SK-N-SH (cell line): ENCODE data around the gene ZSWIM5.

Experiments used
- EP300 ChIP-seq, 2 experiments: IDR thresholded peaks; 2 replicates each; pipeline versions ENCODE4 v1.4.0 to v1.6.1; 2012; ENCODE audit warnings: borderline replicate concordance in 1 of 2, low read depth in 1 of 2, low read length in 1 of 2
- IRF3 ChIP-seq: fragments of 150-350 bp; IDR thresholded peaks from 2 replicates; pipeline ENCODE4 v1.6.1; 2016; ENCODE audit warnings: mild to moderate bottlenecking, low read depth, low read length
- POLR2AphosphoS5 ChIP-seq: IDR thresholded peaks from 2 replicates; pipeline ENCODE4 v1.6.1; 2012; ENCODE audit warnings: low read depth, low read length
- RAD21 ChIP-seq: IDR thresholded peaks from 2 replicates; pipeline ENCODE4 v1.6.1; 2012; ENCODE audit warnings: mild to moderate bottlenecking, low read length
- TAF1 ChIP-seq: IDR thresholded peaks from 2 replicates; pipeline ENCODE4 v1.6.1; 2012; ENCODE audit warnings: low read depth, mild to moderate bottlenecking, low read length, moderate library complexity, borderline replicate concordance
- ZBTB33 ChIP-seq: IDR thresholded peaks from 2 replicates; pipeline ENCODE4 v1.4.0; 2012; ENCODE audit warnings: low read depth, borderline replicate concordance
- TF ChIP-seq, protein P1 (sequence below): fragments of 200-600 bp; sonication (generic); IDR thresholded peaks from 2 replicates; pipeline ENCODE4 v1.6.1; 2017; ENCODE audit warnings: antibody characterized with exemption, mild to moderate bottlenecking, moderate library complexity
- TF ChIP-seq, protein P2 (sequence below): fragments of 150-350 bp; IDR thresholded peaks from 2 replicates; pipeline ENCODE4 v1.6.1; 2017; ENCODE audit warnings: antibody characterized with exemption, low read length, low read depth, borderline replicate concordance

DNA sequence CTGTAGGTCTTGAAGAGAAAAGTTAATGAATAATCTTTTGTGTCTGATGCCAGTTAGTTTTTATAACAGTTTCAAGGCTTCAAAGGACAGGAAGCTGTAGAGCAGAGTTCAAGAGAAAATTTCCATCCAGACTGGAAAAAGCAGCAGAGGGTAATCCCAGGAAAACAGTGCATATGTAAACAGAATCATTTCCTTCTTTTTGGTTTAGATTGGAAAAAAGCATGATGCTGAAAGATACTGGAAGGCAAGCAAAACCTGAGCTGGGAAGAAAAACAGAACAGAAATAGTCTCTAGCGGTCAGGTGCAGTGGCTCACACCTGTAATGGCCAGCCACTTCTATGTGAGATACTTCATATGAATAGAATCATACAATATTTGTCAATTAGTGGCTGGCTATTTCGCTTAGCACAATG lies 71.9 kb downstream of the ZSWIM5 start:
- TF ChIP-seq, protein P1, sequence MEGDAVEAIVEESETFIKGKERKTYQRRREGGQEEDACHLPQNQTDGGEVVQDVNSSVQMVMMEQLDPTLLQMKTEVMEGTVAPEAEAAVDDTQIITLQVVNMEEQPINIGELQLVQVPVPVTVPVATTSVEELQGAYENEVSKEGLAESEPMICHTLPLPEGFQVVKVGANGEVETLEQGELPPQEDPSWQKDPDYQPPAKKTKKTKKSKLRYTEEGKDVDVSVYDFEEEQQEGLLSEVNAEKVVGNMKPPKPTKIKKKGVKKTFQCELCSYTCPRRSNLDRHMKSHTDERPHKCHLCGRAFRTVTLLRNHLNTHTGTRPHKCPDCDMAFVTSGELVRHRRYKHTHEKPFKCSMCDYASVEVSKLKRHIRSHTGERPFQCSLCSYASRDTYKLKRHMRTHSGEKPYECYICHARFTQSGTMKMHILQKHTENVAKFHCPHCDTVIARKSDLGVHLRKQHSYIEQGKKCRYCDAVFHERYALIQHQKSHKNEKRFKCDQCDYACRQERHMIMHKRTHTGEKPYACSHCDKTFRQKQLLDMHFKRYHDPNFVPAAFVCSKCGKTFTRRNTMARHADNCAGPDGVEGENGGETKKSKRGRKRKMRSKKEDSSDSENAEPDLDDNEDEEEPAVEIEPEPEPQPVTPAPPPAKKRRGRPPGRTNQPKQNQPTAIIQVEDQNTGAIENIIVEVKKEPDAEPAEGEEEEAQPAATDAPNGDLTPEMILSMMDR = no peak
- no peak for TF ChIP-seq RAD21
- TF ChIP-seq POLR2AphosphoS5 = no peak
- TF ChIP-seq, protein P2, sequence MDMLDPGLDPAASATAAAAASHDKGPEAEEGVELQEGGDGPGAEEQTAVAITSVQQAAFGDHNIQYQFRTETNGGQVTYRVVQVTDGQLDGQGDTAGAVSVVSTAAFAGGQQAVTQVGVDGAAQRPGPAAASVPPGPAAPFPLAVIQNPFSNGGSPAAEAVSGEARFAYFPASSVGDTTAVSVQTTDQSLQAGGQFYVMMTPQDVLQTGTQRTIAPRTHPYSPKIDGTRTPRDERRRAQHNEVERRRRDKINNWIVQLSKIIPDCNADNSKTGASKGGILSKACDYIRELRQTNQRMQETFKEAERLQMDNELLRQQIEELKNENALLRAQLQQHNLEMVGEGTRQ = no peak
- no peak for TF ChIP-seq TAF1
- no peak for TF ChIP-seq EP300 (IDR thresholded peaks at IDR 0.05; ENCODE audit: borderline replicate concordance in 1 of 2, low read depth in 1 of 2, low read length in 1 of 2)
- no peak for TF ChIP-seq IRF3
- no peak for TF ChIP-seq ZBTB33
